OCI-LY7 (cell line): Measurements from ENCODE around the gene LIN28B. TPM values are rescaled to one million over a fixed set of nuclear protein-coding genes. Genes with fewer than 3 reads are reported as not detected.

ENCODE experiments used
- BruUV-seq: library from RNA; stranded (reverse); fragments of 400-500 nt; replicated peaks from 2 replicates; lab custom pipeline; 2021; lab: Mats Ljungman, UMichigan
- CTCF ChIA-PET: fragments of 300-600 bp; sonication (Branson Sonifier 250); formaldehyde crosslinking; loops from one replicate; lab custom pipeline; 2022; ENCODE audit warnings: antibody characterized with exemption; ENCODE audit not compliant: unreplicated experiment; lab: Charles Lee
- POLR2A ChIA-PET: fragments of 300-600 bp; sonication (Branson Sonifier 250); formaldehyde crosslinking; loops from one replicate; lab custom pipeline; 2022; ENCODE audit warnings: antibody characterized with exemption; lab: Charles Lee
- DNase-seq: peaks from one replicate; pipeline ENCODE4 v3.0.0-alpha.2; 2015; ENCODE audit warnings: low spot score
- H2AFZ ChIP-seq: fragments of 200-600 bp; sonication (generic), shearing (Covaris generic); 2 replicates; pipeline ENCODE4 v1.6.1; 2014; ENCODE audit warnings: mild to moderate bottlenecking, antibody characterized with exemption, low read length, moderate library complexity
- H3K27ac ChIP-seq: fragments of 200-600 bp; sonication (generic); 2 replicates; pipeline ENCODE4 v1.5.1; 2014; ENCODE audit warnings: mixed run types, low read depth, mild to moderate bottlenecking, moderate library complexity, low read length, inconsistent platforms; ENCODE audit not compliant: poor library complexity, severe bottlenecking
- H3K36me3 ChIP-seq: fragments of 200-600 bp; sonication (generic); 2 replicates; pipeline ENCODE4 v1.6.1; 2014; ENCODE audit warnings: mild to moderate bottlenecking, antibody characterized with exemption, low read length, moderate library complexity, mixed read lengths; ENCODE audit not compliant: insufficient read depth
- H3K4me1 ChIP-seq: fragments of 200-600 bp; sonication (generic); 2 replicates; pipeline ENCODE4 v1.5.1; 2014; ENCODE audit warnings: mild to moderate bottlenecking, low read length; ENCODE audit not compliant: insufficient read depth, poor library complexity, severe bottlenecking
- H3K4me2 ChIP-seq: fragments of 200-600 bp; sonication (generic); 2 replicates; pipeline ENCODE4 v1.6.1; 2014; ENCODE audit warnings: mild to moderate bottlenecking, low read length
- H3K4me3 ChIP-seq: fragments of 200-600 bp; sonication (generic); 2 replicates; pipeline ENCODE4 v1.5.1; 2014; ENCODE audit warnings: mild to moderate bottlenecking, low read depth, low read length; ENCODE audit not compliant: poor library complexity, severe bottlenecking
- H3K79me2 ChIP-seq: fragments of 200-600 bp; sonication (generic); 2 replicates; pipeline ENCODE4 v1.6.1; 2016; ENCODE audit warnings: low read depth, mild to moderate bottlenecking, low read length, moderate library complexity, mixed read lengths; ENCODE audit not compliant: insufficient read depth
- H3K9me2 ChIP-seq: fragments of 200-600 bp; sonication (generic); 2 replicates; pipeline ENCODE4 v1.6.1; 2016; ENCODE audit warnings: mild to moderate bottlenecking, low read length, mixed read lengths; ENCODE audit not compliant: insufficient read depth
- H3K9me3 ChIP-seq: fragments of 200-600 bp; sonication (generic); 2 replicates; pipeline ENCODE4 v1.6.1; 2014; ENCODE audit warnings: mild to moderate bottlenecking, mixed run types, low read length, mixed read lengths
- H4K20me1 ChIP-seq: fragments of 200-600 bp; sonication (generic); 2 replicates; pipeline ENCODE4 v1.6.1; 2014; ENCODE audit warnings: mild to moderate bottlenecking, antibody characterized with exemption, low read length, moderate library complexity, mixed read lengths; ENCODE audit not compliant: insufficient read depth
- CTCF ChIP-seq: fragments of 200-600 bp; sonication (generic); conservative IDR thresholded peaks from 2 replicates; pipeline ENCODE4 v1.5.1; 2014; ENCODE audit warnings: mild to moderate bottlenecking, antibody characterized with exemption, low read length, moderate library complexity, mixed read lengths
- EZH2phosphoT487 ChIP-seq: fragments of 200-600 bp; sonication (generic); IDR thresholded peaks from 2 replicates; pipeline ENCODE4 v1.6.1; 2018; ENCODE audit warnings: low read depth, borderline replicate concordance, mild to moderate bottlenecking, mixed run types, antibody characterized with exemption, low read length, moderate library complexity, mixed read lengths
- intact Hi-C: fragments of 100-400 bp; cut with micrococcal nuclease; formaldehyde crosslinking; loops from one replicate; pipeline ENCODE4 v1.10.0; 2022; ENCODE audit not compliant: unreplicated experiment
- total RNA-seq, 2 experiments: library from RNA; depleted of rRNA in 1 of 2; stranded (reverse); fragments of >200 nt in 1 of 2; shearing (Covaris generic) in 1 of 2; gene quantifications; 2 replicates each; pipeline ENCODE4 v1.2.3, GENCODE V29; 2014 to 2022

Gene LIN28B
- total RNA-seq, 2 experiments from 2014 or later = not detected

DNA sequence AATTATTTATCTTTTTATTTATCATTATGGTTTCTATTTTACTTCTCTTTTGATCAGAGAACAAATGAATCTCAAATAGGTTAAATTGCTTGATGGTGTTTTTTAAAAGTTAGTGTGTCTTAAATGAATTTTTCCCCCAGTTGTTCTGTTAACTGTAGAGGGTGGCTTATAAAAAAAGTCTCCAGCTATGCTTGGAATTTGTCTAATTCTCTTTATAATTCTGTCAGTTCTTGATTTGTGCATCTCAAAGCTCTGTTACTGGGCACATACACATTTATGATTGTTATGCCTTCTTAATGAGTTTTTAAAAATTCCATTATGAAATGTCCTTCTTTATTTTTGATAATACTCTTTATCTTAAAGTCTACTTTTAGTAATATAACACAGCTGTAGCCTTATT, 58.0 kb downstream of the LIN28B start:
- H3K27ac ChIP-seq = no peak overlapping the region
- no peak overlapping the region for H3K4me2 ChIP-seq
- no TSS peak for BruUV-seq
- no peaks in the 10 kb centered on the region for H3K4me1 ChIP-seq
- no peaks in the 10 kb centered on the region for H3K9me2 ChIP-seq
- H3K79me2 ChIP-seq = no peaks in the 10 kb centered on the region
- intact Hi-C loops = no loop called here
- H2AFZ ChIP-seq = no peak overlapping the region
- no peaks in the 10 kb centered on the region for H4K20me1 ChIP-seq
- no peaks in the 10 kb centered on the region for H3K9me3 ChIP-seq
- H3K4me3 ChIP-seq = no peak overlapping the region
- H3K36me3 ChIP-seq = no peaks in the 10 kb centered on the region
- POLR2A ChIA-PET = interaction anchor here (0.7 to 1.0 kb wide), 2 partner anchors 17 to 25 kb away, joined by 3 read pairs; no protein-coding TSS in a partner anchor
- TF ChIP-seq EZH2phosphoT487 (no peak), CTCF (no peak)
- DNase-seq = no peak
- CTCF ChIA-PET = no interaction called here

GRCh38 chr6:105015482-105015881, 58.6 kb downstream of the LIN28B start:
- CTCF ChIA-PET = no interaction called here
- POLR2A ChIA-PET = interaction anchor here (1.0 kb wide), 1 partner anchor 26 kb away, joined by 3 read pairs; no protein-coding TSS in a partner anchor
- no peak for TF ChIP-seq EZH2phosphoT487
- no peak for TF ChIP-seq CTCF

DNA sequence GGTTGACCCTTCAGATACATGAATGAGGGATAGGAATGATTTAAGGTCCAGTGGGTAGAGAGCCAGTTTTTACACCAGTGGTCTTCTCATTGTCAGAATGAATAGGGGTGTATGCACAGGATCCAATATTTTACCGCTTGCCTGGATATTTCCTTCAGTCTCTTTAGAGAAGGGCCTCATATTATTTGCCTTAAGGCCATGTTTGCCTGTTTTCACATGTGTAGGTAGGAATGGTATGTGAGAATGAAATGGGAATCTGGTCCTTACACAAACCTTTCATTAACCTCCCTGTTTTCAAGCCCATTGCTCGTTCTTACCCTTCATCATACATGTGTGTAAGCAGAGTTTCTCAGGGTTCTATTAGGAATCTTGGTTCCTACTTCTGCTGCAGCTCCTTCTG, 62.4 kb downstream of the LIN28B start:
- Histone ChIP-seq H3K9me3 (no peaks in the 10 kb centered on the region), H4K20me1 (no peaks in the 10 kb centered on the region), H3K79me2 (no peaks in the 10 kb centered on the region), H3K9me2 (no peaks in the 10 kb centered on the region), H3K4me1 (no peaks in the 10 kb centered on the region), H3K27ac (no peak overlapping the region), H3K4me3 (no peak overlapping the region), H3K4me2 (no peak overlapping the region), H3K36me3 (no peaks in the 10 kb centered on the region), H2AFZ (no peak overlapping the region)
- intact Hi-C loops = no loop called here
- POLR2A ChIA-PET = no interaction called here
- BruUV-seq = no TSS peak
- CTCF ChIA-PET = no interaction called here
- TF ChIP-seq EZH2phosphoT487 (no peak), CTCF (no peak)
- no peak for DNase-seq

More at GRCh38 chr6:105015482-105015881, 58.6 kb downstream of the LIN28B start:
- no peaks in the 10 kb centered on the region for H3K36me3 ChIP-seq
- no peaks in the 10 kb centered on the region for H3K9me2 ChIP-seq
- no peaks in the 10 kb centered on the region for H3K79me2 ChIP-seq
- no peaks in the 10 kb centered on the region for H3K4me1 ChIP-seq
- no TSS peak for BruUV-seq
- H3K4me2 ChIP-seq = no peak overlapping the region
- no peaks in the 10 kb centered on the region for H4K20me1 ChIP-seq
- H3K27ac ChIP-seq = no peak overlapping the region
- H3K4me3 ChIP-seq = no peak overlapping the region
- no peak overlapping the region for H2AFZ ChIP-seq
- intact Hi-C loops = no loop called here
- no peak for DNase-seq
- H3K9me3 ChIP-seq = no peaks in the 10 kb centered on the region
